ENCODE results near the gene MELTF. TPM values are rescaled to one million over a fixed set of nuclear protein-coding genes. Genes with fewer than 3 reads are reported as not detected.

MELTF gene
- polyA plus RNA-seq, 1 experiment: 1.8 TPM

GRCh38 chr3:197017003-197017402 is 12.6 kb downstream of the MELTF start:
- H3K4me3 ChIP-seq (ENCODE audit: low read depth, low read length): no peak overlapping the region
- no peaks in the 10 kb centered on the region for H3K36me3 ChIP-seq (ENCODE audit: control insufficient read depth, insufficient read depth, low read length)
- H3K27me3 ChIP-seq (ENCODE audit: control insufficient read depth, insufficient read depth, low read length): peaks cover 2% of the 10 kb centered on the region; the same call in 1 of the 2 replicates
- ChIA-PET POLR2A (no interaction called here), CTCF (interaction anchor here (1.3 kb wide), 2 partner anchors 13 to 14 kb away, joined by 5 to 11 read pairs; partner anchors contain the start of gene MELTF)
- no peak for TF ChIP-seq CTCF (IDR thresholded peaks at IDR 0.05; ENCODE audit: insufficient read depth, low read depth, low read length)
- DNase-seq (ENCODE audit: low read depth): no peak

GRCh38 chr3:197015790-197016736 is 13.6 kb downstream of the MELTF start:
- DNase-seq (ENCODE audit: low read depth): no peak
- H3K4me3 ChIP-seq (ENCODE audit: low read depth, low read length): no peak overlapping the region
- H3K27me3 ChIP-seq (ENCODE audit: control insufficient read depth, insufficient read depth, low read length): no peaks in the 10 kb centered on the region; the same call in 1 of the 2 replicates
- no peak for TF ChIP-seq CTCF (IDR thresholded peaks at IDR 0.05; ENCODE audit: insufficient read depth, low read depth, low read length)
- ChIA-PET POLR2A (no interaction called here), CTCF (interaction anchor here (1.3 kb wide), 2 partner anchors 13 to 14 kb away, joined by 5 to 11 read pairs; partner anchors contain the start of gene MELTF)
- no peaks in the 10 kb centered on the region for H3K36me3 ChIP-seq (ENCODE audit: control insufficient read depth, insufficient read depth, low read length)

GRCh38 chr3:197014942-197015575 is 14.6 kb downstream of the MELTF start:
- H3K36me3 ChIP-seq (ENCODE audit: control insufficient read depth, insufficient read depth, low read length): no peaks in the 10 kb centered on the region
- no peak for TF ChIP-seq CTCF (IDR thresholded peaks at IDR 0.05; ENCODE audit: insufficient read depth, low read depth, low read length)
- no peak overlapping the region for H3K4me3 ChIP-seq (ENCODE audit: low read depth, low read length)
- DNase-seq (ENCODE audit: low read depth): no peak
- H3K27me3 ChIP-seq (ENCODE audit: control insufficient read depth, insufficient read depth, low read length): no peaks in the 10 kb centered on the region; the same call in 1 of the 2 replicates
- ChIA-PET POLR2A (no interaction called here), CTCF (interaction anchor here (0.6 to 1.2 kb wide), 2 partner anchors 12 to 378 kb away, joined by 3 read pairs; no protein-coding TSS in a partner anchor)

- Histone ChIP-seq H3K4me3 (ENCODE audit: low read depth, low read length) (no peak overlapping the region), H3K36me3 (ENCODE audit: control insufficient read depth, insufficient read depth, low read length) (no peaks in the 10 kb centered on the region), H3K27me3 (ENCODE audit: control insufficient read depth, insufficient read depth, low read length) (no peaks in the 10 kb centered on the region)
- DNase-seq (ENCODE audit: low read depth): no peak
- POLR2A ChIA-PET: no interaction called here
- CTCF ChIA-PET: interaction anchor here (1.2 kb wide), 1 partner anchor 11 kb away, joined by 3 read pairs; no protein-coding TSS in a partner anchor
- no peak for TF ChIP-seq CTCF (IDR thresholded peaks at IDR 0.05; ENCODE audit: insufficient read depth, low read depth, low read length)
Measured at GRCh38 chr3:197014024-197014423, 15.6 kb downstream of the MELTF start.

GRCh38 chr3:197012540-197012883 is 17.1 kb downstream of the MELTF start:
- no peaks in the 10 kb centered on the region for H3K27me3 ChIP-seq (ENCODE audit: control insufficient read depth, insufficient read depth, low read length)
- ChIA-PET CTCF (interaction anchor here (0.6 to 1.5 kb wide), 3 partner anchors 9 to 17 kb away, joined by 3 to 5 read pairs (median 3); partner anchors contain the start of gene MELTF), POLR2A (no interaction called here)

More at GRCh38 chr3:197012540-197012883, 17.1 kb downstream of the MELTF start:
- Histone ChIP-seq H3K36me3 (ENCODE audit: control insufficient read depth, insufficient read depth, low read length) (no peaks in the 10 kb centered on the region), H3K4me3 (ENCODE audit: low read depth, low read length) (no peak overlapping the region)
- DNase-seq (ENCODE audit: low read depth): no peak
- TF ChIP-seq CTCF (IDR thresholded peaks at IDR 0.05; ENCODE audit: insufficient read depth, low read depth, low read length): no peak

Measured in BJ (cell line).